HG02970 (cell line): ENCODE results near the gene GABRB1.

Experiments
- ATAC-seq: cut with Tn5 transposase; IDR thresholded peaks from one replicate; pipeline ENCODE4 v1.9.1; 2021; ENCODE audit warnings: mild to moderate bottlenecking, moderate library complexity, moderate number of reproducible peaks; ENCODE audit not compliant: unreplicated experiment, low FRiP score

The GABRB1 gene

GRCh38 chr4:47043821-47044220 lies 12.5 kb downstream of the GABRB1 start:
- ATAC-seq: no peak

- no peak for ATAC-seq
These were observed 13.9 kb downstream of the GABRB1 start for GRCh38 chr4:47045261-47045660.

- no peak for ATAC-seq
These were observed 18.0 kb downstream of the GABRB1 start for GRCh38 chr4:47049347-47049746.

GRCh38 chr4:47050761-47051725 lies 19.7 kb downstream of the GABRB1 start:
- no peak for ATAC-seq

- no peak for ATAC-seq
These were observed 22.1 kb downstream of the GABRB1 start for GRCh38 chr4:47053485-47053884.

GRCh38 chr4:47054130-47054529 lies 22.8 kb downstream of the GABRB1 start:
- ATAC-seq: no peak

- ATAC-seq: no peak
These were observed 26.6 kb downstream of the GABRB1 start for GRCh38 chr4:47057991-47058390.

GRCh38 chr4:47060561-47060960 lies 29.2 kb downstream of the GABRB1 start:
- no peak for ATAC-seq

- no peak for ATAC-seq
These were observed 30.1 kb downstream of the GABRB1 start for GRCh38 chr4:47061435-47061834.

- no peak for ATAC-seq
These were observed 33.7 kb downstream of the GABRB1 start for GRCh38 chr4:47065051-47065481.

GRCh38 chr4:47068986-47069385 lies 37.6 kb downstream of the GABRB1 start:
- no peak for ATAC-seq

- no peak for ATAC-seq
These were observed 40.6 kb downstream of the GABRB1 start for GRCh38 chr4:47071901-47072341.

- ATAC-seq: no peak
These were observed 42.3 kb downstream of the GABRB1 start for GRCh38 chr4:47073647-47074046.

- no peak for ATAC-seq
These were observed 43.4 kb downstream of the GABRB1 start for GRCh38 chr4:47074816-47075215.

- ATAC-seq: no peak
These were observed 43.9 kb downstream of the GABRB1 start for GRCh38 chr4:47075262-47075661.

- no peak for ATAC-seq
These were observed 44.6 kb downstream of the GABRB1 start for GRCh38 chr4:47075919-47076318.

- ATAC-seq: no peak
These were observed 52.7 kb downstream of the GABRB1 start for GRCh38 chr4:47084111-47084510.

GRCh38 chr4:47084795-47085194 lies 53.4 kb downstream of the GABRB1 start:
- no peak for ATAC-seq

GRCh38 chr4:47088298-47088697 lies 56.9 kb downstream of the GABRB1 start:
- ATAC-seq: no peak

- ATAC-seq: no peak
These were observed 64.5 kb downstream of the GABRB1 start for GRCh38 chr4:47095884-47096283.

- ATAC-seq: no peak
These were observed 70.1 kb downstream of the GABRB1 start for GRCh38 chr4:47101453-47101852.

- ATAC-seq: no peak
These were observed 73.6 kb downstream of the GABRB1 start for GRCh38 chr4:47104986-47105385.
